HG02981 (cell line): ENCODE results near the gene DNAJC17.

Experiments
- ATAC-seq: cut with Tn5 transposase; IDR thresholded peaks from one replicate; pipeline ENCODE4 v1.9.1; 2021; ENCODE audit warnings: mild to moderate bottlenecking, moderate library complexity; ENCODE audit not compliant: unreplicated experiment

Gene DNAJC17

DNA sequence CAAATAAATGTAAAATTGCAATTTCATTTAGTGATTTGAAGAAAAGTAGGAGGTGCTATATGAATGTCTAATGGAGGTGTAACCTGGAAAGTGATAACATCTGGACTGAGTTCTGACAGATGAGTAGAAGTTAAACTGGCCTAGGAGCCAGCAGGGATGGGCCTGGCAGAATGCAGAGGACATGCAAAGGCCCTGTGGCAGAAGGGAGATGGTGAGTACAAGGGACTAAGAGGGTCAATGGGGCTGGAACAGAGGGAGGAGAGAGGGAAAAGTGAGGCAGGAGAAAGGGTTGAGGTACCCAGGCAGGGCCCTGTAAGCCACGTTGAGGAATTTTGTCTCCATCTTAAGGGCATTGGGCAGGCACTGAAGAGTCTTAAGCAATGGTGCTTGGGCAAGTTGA is 24.6 kb upstream of the DNAJC17 start:
- no peak for ATAC-seq

DNA sequence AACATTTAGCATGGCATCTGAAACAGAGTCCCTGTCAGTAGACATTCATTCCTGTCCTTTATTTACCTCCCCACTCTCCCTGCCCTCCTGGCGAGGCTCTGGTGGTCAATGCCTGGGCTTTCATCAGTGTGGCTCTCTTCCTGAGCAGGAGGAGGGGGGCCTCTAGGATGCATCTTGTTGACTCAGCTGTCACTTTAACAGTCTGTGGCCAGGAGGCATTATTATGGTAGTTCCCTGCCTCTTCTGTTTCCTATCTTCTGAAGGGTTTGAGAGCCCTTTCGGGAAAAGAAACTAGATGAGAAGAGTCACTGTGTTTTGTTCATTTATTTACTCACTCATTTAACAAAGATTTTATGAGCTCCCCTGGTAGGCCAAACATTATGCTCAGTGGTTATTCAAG is 23.6 kb upstream of the DNAJC17 start:
- ATAC-seq, result no peak

DNA sequence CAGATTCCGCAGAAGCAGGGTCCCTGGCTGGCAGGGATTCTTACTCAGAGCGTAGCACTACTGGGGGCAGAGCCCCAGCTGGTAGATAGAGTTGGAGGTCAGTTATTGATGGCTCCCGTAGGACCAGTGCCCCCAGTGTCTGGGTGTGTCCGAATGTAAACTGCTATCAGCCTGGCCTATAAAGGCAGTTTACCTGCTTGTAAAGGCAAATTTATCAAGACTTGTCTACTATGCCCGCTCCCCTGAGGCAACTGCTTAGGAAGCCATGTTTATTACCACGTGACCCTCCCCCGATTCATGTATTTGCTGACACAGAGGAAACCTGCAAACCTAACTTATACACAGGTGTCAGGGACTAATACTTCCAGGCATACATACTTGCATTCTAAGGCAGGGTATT is 21.8 kb upstream of the DNAJC17 start:
- ATAC-seq, result no peak

DNA sequence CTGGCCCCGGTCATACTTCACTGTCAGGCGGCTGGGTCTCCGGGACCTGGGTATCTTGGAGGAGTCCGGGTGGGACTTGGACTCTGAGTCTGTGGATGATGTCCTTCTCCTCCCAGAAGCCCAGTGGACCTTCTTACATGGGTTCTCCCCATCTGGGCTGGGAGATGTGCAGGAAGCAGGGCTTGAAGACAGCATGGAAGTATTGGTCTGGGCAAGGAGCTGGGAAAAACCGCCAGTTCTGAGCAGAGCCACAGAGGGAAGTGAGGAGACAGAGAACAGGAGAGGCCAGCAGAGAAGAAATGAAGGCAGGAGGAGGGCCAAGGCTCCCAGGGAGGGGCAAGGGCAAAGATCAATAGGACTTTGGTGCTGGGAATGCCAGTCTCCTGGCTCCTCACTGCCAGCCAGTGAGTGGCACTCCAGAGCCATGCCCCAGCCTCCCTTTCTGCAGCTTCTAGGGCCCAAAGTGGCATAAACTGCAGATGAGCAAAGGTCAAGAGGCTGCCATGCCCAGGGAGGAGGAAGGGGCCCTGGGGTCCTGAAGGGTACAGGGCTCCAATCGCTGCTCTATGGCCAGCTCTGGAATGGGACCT is 21.3 kb upstream of the DNAJC17 start, which contains the start of gene PPP1R14D:
TSS of gene PPP1R14D (minus strand) at position 262 of the 590 bp plus-strand sequence. CDS start at position 195, 67 bp downstream.
- no peak for ATAC-seq

DNA sequence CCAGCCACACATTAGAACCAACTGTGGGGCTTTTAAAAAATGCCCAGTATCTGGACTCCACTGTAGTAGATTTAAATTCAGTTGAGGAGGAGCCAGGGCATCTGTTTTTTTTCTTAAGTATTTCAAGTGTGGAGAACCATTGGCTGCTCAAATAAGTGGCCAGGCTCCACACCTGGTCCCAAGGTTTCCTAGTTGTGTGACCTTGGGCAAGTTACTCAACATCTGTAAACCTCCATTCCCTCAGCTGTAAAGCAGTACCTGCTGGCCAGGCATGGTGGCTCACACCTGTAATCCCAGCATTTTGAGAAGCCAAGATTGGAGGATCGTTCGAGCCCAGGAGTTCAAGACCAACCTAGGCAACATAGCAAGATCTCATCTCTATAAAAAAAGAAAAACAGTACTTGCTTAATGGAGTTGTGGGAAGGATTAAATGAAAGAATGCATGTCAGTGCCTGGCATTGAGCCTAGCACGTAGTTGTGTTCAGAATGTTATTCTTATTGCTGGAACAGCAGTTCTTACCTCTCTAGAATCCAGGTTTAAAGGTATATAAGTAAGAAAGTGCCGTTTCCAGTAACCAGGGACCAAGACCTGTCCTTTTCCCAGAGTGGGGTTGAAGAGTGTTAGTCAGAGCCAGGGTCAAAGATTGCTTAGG is 19.3 kb upstream of the DNAJC17 start:
- no peak for ATAC-seq

DNA sequence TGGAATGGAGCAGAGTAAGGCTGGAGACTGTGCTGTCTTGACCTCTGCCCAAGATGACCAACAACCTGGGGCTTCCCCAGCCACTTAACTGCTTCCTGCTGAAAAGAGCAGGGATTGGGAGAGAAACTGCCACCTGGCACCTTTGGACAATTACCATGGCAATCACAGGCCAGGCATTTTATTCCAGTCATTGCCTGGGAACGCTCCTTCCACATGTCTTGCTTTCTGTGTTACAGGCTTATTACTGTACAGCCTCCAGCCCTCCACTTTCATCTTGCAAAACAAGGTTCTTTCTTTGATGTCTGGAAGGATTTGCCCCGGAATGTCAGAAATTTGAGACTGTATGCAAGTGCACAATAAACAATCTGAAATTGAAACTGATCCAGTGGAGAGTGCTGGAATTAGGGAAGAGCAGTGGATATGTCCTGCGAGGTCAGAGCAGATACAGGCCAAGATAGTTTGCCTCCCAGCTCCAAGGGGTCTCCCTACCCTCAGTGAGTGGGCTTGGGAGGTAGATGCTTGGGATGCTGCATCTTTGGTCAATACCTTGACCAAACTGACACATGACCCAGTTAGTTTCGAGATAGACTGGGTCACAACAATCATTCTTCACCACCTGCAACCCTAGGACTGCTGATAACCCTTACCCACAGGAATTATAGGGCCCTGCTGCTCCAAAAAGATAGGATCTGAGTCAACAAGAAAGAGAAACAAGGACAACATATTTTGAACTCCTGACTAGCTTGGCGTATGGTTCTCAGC is 18.6 kb upstream of the DNAJC17 start:
- no peak for ATAC-seq

DNA sequence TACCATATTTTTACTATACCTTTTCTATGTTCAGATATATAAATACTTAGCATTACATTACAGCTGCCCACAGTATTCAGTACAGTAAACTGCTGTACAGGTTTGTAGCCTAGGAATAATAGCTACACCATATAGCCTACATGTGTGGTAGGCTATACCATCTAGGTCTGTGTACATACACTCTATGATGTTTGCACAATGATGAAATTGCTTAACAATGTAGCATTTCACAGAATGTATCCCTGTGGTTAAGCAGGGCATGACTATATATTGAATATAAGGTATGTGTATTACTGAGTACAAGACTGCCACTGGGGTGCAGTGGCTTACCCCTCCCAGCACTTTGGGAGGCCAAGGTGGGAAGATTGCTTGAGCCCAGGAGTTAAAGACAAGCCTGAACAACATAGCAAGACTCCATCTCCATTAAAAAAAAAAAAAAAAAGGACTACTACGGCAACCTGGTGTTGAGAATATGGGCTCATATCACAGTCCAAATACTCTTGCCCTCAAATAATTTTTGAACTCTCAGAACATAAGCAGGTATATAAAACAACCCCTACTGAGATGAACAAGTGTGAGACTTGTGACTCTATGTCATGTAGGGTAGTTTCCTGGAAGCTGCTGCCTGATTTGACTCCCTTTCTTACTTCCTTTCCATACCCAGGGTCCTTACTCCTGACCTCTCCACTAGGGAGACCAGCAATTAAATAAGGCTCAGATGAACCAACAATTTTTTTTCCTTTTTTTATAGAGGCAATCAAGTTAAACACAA is 16.5 kb upstream of the DNAJC17 start:
- no peak for ATAC-seq

DNA sequence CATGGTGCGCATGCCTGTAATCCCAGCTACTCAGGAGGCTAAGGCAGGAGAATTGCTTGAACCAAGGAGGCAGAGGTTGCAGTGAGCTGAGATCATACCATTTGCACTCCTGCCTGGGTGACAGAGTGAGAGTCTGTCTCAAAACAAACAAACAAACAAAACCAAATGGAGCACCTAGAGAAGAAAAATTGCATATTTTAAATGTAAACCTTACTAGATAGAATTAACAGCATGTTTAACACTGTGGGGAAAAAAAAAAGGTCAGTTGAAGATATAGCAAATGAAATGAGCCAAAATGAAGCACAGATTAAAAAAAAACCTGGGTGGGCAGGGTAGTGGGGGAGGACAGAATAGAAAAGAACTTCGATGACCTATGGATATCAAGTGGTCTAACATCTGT is 13.9 kb upstream of the DNAJC17 start:
- no peak for ATAC-seq

DNA sequence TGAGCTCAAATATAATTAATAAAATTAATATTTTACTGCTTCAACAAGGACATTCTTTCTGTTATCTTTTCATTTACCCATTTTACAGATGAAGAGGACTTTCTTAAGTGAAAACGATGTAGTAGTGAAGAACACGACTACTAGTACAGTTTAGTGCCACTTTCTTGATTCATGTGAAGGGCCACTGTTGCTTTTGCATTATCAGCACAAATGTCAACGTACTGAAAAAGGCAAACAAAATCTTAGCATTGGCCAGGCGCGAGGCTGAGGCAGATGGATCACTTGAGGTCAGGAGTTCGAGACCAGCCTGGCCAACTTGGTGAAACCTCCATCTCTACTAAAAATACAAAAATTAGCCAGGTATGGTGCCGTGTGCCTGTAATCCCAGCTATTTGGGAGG is 11.8 kb upstream of the DNAJC17 start:
- ATAC-seq, result no peak

DNA sequence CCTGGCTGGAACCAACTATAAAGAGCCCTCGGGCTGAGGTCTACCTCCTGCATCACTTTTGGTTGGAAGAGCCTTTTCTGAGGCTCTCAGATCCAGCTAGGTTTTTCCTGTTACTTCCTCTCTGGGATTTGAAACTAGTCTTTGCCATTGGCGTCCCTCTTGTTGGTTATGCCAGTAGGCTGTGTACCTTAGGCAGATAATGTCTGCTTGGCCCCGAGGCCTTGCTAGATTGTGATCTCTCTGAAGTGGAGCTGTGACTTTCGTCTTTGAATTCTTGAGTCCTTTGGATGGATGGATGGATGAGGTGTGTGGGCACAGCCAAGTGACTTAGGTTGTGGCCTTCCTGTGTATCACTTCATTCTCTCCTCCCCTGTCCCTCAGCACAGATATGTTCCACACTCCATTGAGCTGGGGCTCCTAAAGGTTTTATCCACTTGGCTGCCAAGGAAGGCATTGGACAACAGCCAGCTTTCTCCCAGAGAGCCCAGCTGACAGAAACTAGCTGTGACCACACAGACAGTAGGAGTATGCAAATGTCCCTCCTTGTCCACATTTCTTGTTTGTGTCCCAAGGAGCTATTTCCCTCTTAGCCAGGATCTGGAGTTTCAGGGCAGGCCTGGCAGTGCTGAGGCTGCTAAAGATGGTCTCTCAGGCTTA is 7.9 kb upstream of the DNAJC17 start:
- ATAC-seq, result no peak

DNA sequence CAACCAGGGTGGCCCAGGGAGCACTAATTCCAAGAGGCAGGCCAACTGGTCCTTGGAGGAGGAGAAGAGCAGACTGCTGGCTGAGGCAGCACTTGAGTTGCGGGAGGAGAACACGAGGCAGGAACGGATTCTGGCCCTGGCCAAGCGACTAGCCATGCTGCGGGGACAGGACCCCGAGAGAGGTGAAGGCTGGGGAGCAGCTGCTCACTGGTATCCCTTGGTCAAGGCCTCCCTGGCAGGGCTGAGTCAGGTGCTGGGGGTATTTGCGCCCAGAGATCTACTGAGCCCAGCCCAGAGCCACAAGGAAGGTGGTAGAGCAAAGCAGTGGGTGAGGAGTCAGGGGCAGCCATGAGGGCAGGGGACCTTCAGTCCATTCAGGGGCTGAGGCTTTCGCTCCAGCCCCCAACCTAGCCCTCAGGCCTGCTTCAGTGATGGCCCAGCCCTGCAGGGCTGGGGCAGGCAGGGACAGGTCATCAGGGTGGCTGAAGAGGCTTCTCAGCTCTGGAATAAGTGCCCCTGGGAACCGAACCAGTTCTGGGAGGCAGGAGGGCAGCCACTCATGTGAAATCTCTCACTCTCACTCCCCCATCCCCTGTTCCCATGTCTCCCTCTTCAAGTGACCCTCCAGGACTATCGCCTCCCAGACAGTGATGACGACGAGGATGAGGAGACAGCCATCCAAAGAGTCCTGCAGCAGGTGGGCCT is 5.6 kb upstream of the DNAJC17 start:
- ATAC-seq, result no peak

DNA sequence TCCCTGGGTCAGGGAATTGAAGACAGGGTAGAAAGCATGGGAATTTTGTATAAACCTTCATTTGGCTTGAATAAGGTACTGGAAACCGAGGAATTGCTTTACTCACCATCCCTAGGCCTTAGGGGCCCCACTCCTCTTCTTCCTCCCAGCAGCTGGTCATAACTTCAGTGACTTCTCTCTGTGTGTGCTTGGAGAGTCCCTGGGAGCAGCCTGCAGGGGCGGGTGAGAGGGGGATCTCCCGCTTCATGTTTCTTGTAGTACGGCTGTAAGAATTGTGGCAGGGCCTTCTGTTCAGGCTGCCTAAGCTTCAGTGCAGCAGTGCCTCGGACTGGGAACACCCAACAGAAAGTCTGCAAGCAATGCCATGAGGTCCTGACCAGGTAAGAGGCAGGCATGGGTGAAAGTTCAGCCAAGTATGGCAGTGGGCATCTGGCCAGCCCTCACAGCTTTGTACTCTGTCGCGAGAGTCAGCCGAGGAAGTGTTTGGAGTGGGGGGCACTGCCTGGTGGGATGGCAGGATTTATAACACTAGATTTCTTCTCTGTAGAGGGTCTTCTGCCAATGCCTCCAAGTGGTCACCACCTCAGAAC is 1.7 kb upstream of the DNAJC17 start:
- ATAC-seq, result no peak

DNA sequence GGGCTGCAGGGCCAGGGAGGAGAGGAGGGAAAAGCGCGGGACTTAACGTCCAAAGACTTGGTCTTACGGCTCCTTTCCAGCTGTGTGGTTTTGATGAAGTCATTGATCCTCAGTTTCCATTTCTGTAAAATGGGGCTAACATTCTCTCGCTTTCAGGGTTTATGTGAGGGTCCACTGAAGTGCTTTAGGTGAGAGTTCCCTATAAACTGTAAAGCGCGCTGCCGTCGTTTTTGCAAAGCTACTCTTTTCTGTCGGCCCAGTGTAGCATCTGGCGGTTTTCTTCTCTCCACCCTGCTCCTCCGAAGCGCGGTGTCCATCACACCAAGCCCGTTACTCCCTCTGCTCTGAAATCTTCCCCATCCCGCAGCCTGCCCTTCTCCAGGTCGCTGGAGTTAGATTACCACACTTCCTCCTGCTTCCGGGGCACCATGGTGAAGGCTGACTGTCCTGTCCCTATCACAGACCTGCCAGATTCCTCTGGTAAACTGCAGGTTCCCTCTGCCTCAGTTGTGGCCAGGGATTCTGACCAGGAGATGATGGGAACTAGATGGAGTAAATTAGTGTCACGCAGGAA is 702 bp upstream of the DNAJC17 start:
- ATAC-seq, result no peak

DNA sequence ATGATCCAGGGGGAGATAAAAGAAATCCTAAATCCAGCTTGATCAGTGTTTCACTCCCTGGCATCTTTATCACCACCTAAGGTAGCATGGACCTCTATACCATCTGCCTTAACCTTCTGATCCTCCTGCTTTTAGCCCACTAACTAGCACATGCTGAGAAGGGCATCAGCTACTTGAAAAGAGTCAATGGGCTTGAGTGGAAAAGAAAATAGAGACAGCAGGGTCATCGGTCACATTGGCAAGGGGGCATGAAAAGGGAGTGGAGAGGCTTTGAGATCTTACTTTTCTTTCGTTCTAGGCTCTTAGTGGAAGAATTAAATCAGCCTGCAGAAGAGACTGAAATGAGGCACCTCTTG is 623 bp downstream of the DNAJC17 start:
- ATAC-seq, result no peak

DNA sequence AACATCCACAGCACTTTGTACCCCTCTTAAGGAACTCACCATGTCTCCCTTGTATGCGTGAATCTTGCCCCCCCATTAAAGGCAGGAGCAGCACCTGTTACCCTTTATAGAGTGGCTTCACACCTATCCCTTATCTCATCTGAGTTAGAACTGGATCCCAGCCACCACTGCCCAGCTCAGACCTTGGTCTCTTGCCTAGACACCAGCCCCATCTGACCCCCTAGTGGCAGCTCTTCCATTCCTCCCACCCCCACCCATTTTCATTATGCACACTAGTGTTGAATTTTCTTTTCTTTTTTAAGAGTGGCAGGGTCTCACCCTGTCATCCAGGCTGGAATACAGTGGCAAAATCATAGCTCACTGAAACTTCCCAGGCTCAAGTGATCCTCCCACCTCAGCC is 3.6 kb downstream of the DNAJC17 start:
- ATAC-seq, result no peak

DNA sequence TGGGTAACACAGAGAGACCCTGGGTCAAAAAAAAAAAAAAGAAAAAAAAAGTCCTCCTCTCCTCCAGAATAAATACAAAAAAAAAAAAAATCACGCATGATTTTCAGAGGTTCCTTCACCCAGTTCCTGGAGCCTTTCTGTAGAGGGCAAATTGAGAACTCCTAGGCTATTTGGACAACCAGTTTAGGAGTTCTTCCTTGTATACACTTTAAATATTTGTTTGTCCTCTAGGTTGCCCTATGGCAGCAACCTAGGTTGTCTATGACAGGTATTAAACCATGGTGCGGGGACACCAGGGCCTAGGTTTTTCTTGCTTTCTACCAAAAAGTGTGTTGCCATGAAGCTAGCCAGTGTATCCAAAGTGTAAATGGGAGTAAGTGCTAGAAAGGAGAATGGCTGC is 4.2 kb downstream of the DNAJC17 start:
- no peak for ATAC-seq

DNA sequence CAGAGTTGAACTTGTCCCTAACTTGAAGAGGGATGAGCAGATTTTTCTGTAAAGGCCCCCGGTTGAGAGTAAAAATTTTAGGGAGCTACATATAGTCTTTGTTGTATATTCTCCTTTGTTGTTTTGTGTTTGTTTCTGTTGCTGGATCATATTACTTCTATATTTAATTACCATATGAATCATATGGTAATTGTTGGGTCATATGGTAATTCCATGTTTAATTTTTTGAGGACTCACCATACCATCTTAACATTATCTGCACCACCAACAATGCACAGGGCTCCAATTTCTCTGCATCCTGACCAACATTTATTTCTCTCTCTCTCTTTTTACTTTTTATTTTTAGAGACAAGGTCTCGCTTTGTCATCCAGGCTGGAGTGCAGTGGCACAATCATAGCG is 7.8 kb downstream of the DNAJC17 start:
- no peak for ATAC-seq

DNA sequence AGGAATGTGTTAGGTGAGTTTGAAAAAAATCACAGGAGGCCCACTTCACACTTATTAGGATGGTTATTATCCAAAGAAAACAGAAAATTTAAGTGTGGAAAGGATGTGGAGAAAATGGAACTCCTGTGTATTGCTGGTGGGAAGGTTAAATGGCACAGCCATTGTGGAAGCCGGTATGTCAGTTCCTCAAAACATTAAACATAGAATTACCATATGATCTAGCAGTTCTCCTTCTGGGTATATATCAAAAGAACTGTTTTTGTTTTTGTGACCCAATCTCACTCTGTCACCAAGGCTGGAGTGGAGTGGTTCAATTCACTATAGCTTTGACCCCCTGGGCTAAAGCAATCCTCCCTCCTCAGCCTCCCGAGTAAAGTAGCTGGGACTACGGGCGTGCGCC is 10.8 kb downstream of the DNAJC17 start:
- ATAC-seq, result no peak

DNA sequence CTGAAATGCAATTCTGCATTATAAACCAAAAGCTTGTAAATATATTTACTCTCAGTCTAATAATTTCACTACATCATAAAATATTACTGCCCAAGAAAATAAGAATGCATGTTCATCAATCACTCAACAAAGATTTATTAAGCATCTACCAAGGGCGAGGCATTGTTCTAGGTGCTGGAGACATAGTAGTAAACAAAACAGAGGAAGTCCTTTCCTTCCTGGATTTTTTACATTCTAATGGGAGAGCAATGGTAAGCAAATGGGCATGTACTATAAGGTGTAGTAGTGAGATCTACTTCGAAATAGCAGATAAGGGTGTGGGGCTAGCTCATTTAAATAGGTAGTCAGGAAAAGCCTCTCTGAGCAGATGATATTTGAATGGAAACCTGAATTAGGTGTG is 11.2 kb downstream of the DNAJC17 start:
- ATAC-seq, result no peak
